Thoracic aorta (tissue), 2 donors: ENCODE measurements around the gene HPSE2. TPM values are rescaled to one million over a fixed set of nuclear protein-coding genes. Genes with fewer than 3 reads are reported as not detected.

Experiments
- ATAC-seq: fragments of 150-250 bp; one replicate; pipeline ENCODE4 v1.8.0; 2017; ENCODE audit warnings: low read depth; ENCODE audit not compliant: insufficient number of reproducible peaks, low FRiP score
- DNase-seq: peaks from one replicate; pipeline ENCODE4 v3.0.0-alpha.2; 2020; ENCODE audit warnings: low spot score
- H3K27ac ChIP-seq, 2 donors: fragments of 200-600 bp; sonication (generic); 1 replicate in 1 of 2; 2 replicates in 1 of 2; pipeline ENCODE4 v1.5.1; 2016; ENCODE audit warnings: mild to moderate bottlenecking in 2 of 2, moderate library complexity in 2 of 2
- H3K27me3 ChIP-seq: fragments of 200-600 bp; sonication (generic); replicated peaks from 2 replicates; pipeline ENCODE4 v1.6.0; 2016; ENCODE audit warnings: mild to moderate bottlenecking; ENCODE audit not compliant: insufficient read depth
- H3K36me3 ChIP-seq: fragments of 200-600 bp; sonication (generic); one replicate; pipeline ENCODE4 v1.5.1; 2016
- H3K4me1 ChIP-seq, 2 donors: fragments of 200-600 bp; sonication (generic); 1 replicate in 1 of 2; 2 replicates in 1 of 2; pipeline versions ENCODE4 v1.5.1 to v1.6.0; 2016; ENCODE audit warnings: low read depth in 2 of 2, mild to moderate bottlenecking in 1 of 2; ENCODE audit not compliant: control insufficient read depth in 1 of 2
- H3K4me3 ChIP-seq: fragments of 200-600 bp; sonication (generic); 2 replicates; pipeline ENCODE4 v1.5.1; 2016; ENCODE audit warnings: mild to moderate bottlenecking
- H3K9me3 ChIP-seq: fragments of 200-600 bp; sonication (generic); 2 replicates; pipeline ENCODE4 v1.5.1; 2016
- CTCF ChIP-seq: fragments of 200-600 bp; sonication (generic); IDR thresholded peaks from one replicate; pipeline ENCODE4 v1.5.1; 2019; ENCODE audit warnings: antibody characterized with exemption
- total RNA-seq, 2 donors: library from RNA; depleted of rRNA; stranded (reverse); fragments of >200 nt; gene quantifications; one replicate each; pipeline versions ENCODE4 v1.1.0 to v1.2.3, GENCODE V29; 2016

The HPSE2 gene
- total RNA-seq, 2 donors from 2014 or later = 1.1 to 1.8 TPM

DNA sequence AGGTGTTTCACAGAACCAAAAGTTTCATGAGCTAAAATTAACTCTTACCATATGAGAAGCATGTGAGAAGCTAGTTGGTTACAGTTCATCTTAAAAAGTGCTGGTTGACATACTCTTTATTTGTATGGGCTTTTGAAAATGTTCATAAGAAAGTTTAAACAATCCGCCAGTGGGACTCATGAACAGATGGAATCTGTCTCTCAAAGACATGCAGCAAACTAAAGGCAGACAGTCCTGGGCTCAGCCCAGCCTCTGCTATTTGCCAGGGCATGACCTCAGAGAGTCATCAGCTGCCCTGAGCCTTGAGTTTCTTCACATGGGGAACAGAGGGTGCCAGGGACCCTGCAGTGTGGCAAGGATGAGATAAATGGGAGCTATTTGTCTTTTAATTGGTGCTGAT lies 823.9 kb downstream of the HPSE2 start:
- DNase-seq (no peak), ATAC-seq (no peak)
- peaks cover 13 to 16% of the 10 kb centered on the region in 2 donors for H3K4me1 ChIP-seq
- TF ChIP-seq CTCF = no peak
- H3K27ac ChIP-seq = no peak overlapping the region
- H3K9me3 ChIP-seq = no peaks in the 10 kb centered on the region
- H3K4me3 ChIP-seq = no peak overlapping the region
- no peaks in the 10 kb centered on the region for H3K27me3 ChIP-seq
- peaks cover 5% of the 10 kb centered on the region for H3K36me3 ChIP-seq

GRCh38 chr10:98411166-98411565 lies 824.5 kb downstream of the HPSE2 start:
- DNase-seq (no peak), ATAC-seq (no peak)
- H3K4me3 ChIP-seq = no peak overlapping the region
- no peaks in the 10 kb centered on the region for H3K36me3 ChIP-seq
- no peaks in the 10 kb centered on the region for H3K9me3 ChIP-seq
- peaks cover 13 to 16% of the 10 kb centered on the region in 2 donors for H3K4me1 ChIP-seq
- no peaks in the 10 kb centered on the region for H3K27me3 ChIP-seq
- no peak overlapping the region for H3K27ac ChIP-seq
- no peak for TF ChIP-seq CTCF

DNA sequence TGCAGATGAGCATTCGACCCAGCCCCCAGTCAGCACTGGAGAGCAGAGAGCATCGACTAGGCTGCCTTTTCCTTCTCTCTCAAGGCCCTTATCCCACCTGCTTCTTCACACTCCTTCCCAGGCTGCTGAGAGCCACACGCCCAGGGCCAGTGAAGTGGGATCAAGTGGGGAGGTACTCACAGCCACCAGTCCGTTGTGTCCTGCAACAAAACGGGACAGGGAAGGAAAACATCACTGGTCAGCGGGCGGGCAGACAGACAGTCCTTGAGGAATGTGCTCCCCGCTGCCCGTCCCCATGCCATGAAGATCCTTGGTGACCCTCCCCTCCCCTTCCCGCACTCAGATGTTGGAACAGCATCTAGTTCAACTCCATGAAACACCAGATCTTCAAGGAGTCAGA lies 824.9 kb downstream of the HPSE2 start:
- Histone ChIP-seq H3K4me1 (peaks cover 12 to 14% of the 10 kb centered on the region in 2 donors), H3K9me3 (no peaks in the 10 kb centered on the region), H3K36me3 (no peaks in the 10 kb centered on the region), H3K4me3 (no peak overlapping the region), H3K27ac (no peak overlapping the region), H3K27me3 (no peaks in the 10 kb centered on the region)
- no peak for ATAC-seq
- DNase-seq = no peak
- TF ChIP-seq CTCF = no peak

DNA sequence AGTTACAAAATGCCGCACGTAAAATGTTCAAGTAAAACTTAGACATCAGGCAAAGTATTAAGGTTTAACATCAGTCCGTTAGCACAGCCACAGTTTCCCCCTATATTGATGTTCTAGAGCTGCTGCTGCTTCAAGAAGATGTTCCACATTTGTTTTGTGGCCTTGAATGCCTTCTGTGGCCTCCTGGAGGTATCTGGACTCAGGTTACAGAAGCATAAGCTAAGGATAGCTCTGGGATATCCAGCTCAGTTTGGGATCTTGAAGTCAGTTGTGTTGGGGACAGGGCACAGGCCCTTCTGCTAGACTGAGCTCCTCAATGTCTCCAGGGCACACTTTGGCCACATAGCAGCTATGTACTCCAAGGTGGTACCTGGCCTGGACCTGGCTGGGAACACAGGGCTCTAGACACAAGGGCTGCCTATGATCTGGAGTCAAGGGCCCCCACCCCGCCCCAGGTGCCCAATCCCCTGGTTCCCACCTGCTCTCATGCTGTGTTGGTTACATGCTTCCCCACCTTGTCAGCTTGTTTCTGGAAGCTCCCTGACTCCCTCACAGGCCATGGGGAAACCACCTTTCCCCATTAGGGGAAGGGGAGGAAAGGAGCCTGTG lies 825.4 kb downstream of the HPSE2 start:
- ATAC-seq (no peak), DNase-seq (no peak)
- no peaks in the 10 kb centered on the region for H3K9me3 ChIP-seq
- H3K4me3 ChIP-seq = no peak overlapping the region
- no peak for TF ChIP-seq CTCF
- no peak overlapping the region for H3K27ac ChIP-seq
- peaks cover 7 to 9% of the 10 kb centered on the region in 2 donors for H3K4me1 ChIP-seq
- H3K36me3 ChIP-seq = no peaks in the 10 kb centered on the region
- H3K27me3 ChIP-seq = no peaks in the 10 kb centered on the region

GRCh38 chr10:98408799-98409198 lies 826.9 kb downstream of the HPSE2 start:
- no peak for TF ChIP-seq CTCF
- no peak for DNase-seq
- no peak for ATAC-seq
- H3K4me1 ChIP-seq = no peaks in the 10 kb centered on the region
- no peak overlapping the region for H3K4me3 ChIP-seq
- H3K36me3 ChIP-seq = no peaks in the 10 kb centered on the region
- no peaks in the 10 kb centered on the region for H3K27me3 ChIP-seq
- no peaks in the 10 kb centered on the region for H3K9me3 ChIP-seq
- H3K27ac ChIP-seq = no peak overlapping the region
